BE2C (cell line): ENCODE data around the gene UBP1.
"Not testable (repeated sequence)": the region's sequence is repeated elsewhere in the genome, so short reads cannot be mapped to it uniquely, and the experiment has no call there.

Experiments used
- DNase-seq: peaks from one replicate; pipeline ENCODE4 v3.0.0-alpha.2; 2020
- H3K27me3 ChIP-seq: fragments of 250-450 bp; sonication (Bioruptor Pico); 2 replicates; pipeline ENCODE4 v1.5.1; 2020; ENCODE audit warnings: mild to moderate bottlenecking
- H3K36me3 ChIP-seq: fragments of 250-450 bp; sonication (Bioruptor Pico); 2 replicates; pipeline ENCODE4 v1.5.1; 2020; ENCODE audit warnings: mild to moderate bottlenecking
- H3K4me1 ChIP-seq: fragments of 250-450 bp; sonication (Bioruptor Pico); 2 replicates; pipeline ENCODE4 v1.5.1; 2020
- H3K4me3 ChIP-seq: 2 replicates; pipeline ENCODE4 v1.5.1; 2011; ENCODE audit warnings: low read depth, low read length
- H3K9me3 ChIP-seq: fragments of 250-450 bp; sonication (Bioruptor Pico); 2 replicates; pipeline ENCODE4 v1.5.1; 2020
- TF ChIP-seq, protein P1 (sequence below): IDR thresholded peaks from 2 replicates; pipeline ENCODE4 v1.5.1; 2012; ENCODE audit warnings: mild to moderate bottlenecking, low read depth, low read length

The UBP1 gene

DNA sequence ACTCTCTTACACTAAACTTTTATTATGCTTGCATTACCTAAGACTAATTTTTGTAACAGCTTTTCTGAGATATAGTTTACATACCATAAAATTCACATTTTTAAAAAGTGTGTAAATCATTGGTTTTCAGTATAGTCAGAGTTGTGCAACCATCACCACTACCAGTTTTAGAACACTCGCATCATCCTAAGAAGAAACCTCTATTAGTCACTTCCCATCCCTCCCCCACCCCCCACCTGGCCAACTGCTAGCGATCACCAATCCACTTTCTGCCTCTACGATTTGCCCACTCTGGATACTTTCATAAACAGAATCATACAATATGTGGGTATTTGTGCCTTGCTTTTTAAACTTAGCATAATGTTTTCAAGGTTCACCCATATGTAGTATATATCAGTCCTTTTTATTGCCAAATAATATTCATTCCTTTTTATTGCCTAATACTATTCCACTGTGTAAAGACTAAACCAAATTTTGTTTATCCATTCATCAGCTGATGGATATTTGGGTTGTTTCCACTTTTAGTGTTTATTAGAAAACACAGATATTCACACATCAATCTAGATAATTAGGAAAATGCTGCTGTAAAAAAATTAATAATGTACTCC, 23.0 kb downstream of the UBP1 start:
- Histone ChIP-seq H3K27me3 (no peaks in the 10 kb centered on the region), H3K9me3 (no peaks in the 10 kb centered on the region), H3K4me1 (no peaks in the 10 kb centered on the region), H3K4me3 (no peak overlapping the region), H3K36me3 (0 out of 2 replicates have a peak, but pooled peaks cover 5% of the 10 kb centered on the region)
- no peak for DNase-seq
- TF ChIP-seq, protein P1, sequence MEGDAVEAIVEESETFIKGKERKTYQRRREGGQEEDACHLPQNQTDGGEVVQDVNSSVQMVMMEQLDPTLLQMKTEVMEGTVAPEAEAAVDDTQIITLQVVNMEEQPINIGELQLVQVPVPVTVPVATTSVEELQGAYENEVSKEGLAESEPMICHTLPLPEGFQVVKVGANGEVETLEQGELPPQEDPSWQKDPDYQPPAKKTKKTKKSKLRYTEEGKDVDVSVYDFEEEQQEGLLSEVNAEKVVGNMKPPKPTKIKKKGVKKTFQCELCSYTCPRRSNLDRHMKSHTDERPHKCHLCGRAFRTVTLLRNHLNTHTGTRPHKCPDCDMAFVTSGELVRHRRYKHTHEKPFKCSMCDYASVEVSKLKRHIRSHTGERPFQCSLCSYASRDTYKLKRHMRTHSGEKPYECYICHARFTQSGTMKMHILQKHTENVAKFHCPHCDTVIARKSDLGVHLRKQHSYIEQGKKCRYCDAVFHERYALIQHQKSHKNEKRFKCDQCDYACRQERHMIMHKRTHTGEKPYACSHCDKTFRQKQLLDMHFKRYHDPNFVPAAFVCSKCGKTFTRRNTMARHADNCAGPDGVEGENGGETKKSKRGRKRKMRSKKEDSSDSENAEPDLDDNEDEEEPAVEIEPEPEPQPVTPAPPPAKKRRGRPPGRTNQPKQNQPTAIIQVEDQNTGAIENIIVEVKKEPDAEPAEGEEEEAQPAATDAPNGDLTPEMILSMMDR: no peak

DNA sequence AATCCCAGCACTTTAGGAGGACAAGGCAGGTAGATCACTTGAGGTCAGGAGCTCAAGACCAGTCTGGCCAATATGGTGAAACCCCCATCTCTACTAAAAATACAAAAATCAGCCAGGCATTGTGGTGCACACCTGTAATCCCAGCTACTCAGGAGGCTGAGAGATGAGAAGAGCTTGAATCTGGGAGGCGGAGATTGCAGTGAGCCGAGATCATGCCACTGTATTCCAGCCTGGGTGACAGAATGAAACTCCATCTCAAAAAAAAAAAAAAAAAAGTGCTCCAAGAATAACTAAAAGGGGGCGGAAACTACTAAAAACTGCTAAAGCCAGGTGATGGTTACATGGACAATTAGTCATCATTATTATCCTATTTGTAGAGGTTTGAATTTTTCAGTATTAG, 29.4 kb downstream of the UBP1 start:
- DNase-seq, H3K9me3 ChIP-seq: not testable (repeated sequence)
- H3K36me3 ChIP-seq: peaks cover 13% of the 10 kb centered on the region

DNA sequence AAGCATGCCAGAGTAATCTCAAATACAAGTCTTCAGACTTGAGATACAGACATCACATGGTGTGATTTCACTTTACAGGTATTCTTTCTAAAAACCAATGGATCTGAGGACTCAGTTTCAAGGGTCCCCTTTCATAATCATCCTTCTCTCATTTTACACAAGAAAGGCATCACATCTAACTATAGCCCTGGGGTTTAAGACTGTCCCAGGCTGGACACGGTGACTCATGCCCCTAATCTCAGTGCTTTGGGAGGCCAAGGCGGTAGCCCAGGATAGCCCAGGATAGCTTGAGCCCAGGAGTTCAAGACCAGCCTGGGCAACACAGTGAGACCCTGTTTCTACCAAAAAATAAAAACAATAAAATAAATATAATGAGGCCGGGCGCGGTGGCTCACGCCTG, 36.4 kb downstream of the UBP1 start:
- no peaks in the 10 kb centered on the region for H3K27me3 ChIP-seq
- H3K9me3 ChIP-seq: no peaks in the 10 kb centered on the region
- no peak overlapping the region for H3K4me3 ChIP-seq
- H3K4me1 ChIP-seq: no peaks in the 10 kb centered on the region
- H3K36me3 ChIP-seq: peaks cover 16% of the 10 kb centered on the region
- DNase-seq: no peak
- TF ChIP-seq, protein P1: no peak

More for the DNA sequence above, 29.4 kb downstream of the UBP1 start:
- not testable (repeated sequence) for H3K4me3 ChIP-seq, H3K27me3 ChIP-seq, H3K4me1 ChIP-seq

DNA sequence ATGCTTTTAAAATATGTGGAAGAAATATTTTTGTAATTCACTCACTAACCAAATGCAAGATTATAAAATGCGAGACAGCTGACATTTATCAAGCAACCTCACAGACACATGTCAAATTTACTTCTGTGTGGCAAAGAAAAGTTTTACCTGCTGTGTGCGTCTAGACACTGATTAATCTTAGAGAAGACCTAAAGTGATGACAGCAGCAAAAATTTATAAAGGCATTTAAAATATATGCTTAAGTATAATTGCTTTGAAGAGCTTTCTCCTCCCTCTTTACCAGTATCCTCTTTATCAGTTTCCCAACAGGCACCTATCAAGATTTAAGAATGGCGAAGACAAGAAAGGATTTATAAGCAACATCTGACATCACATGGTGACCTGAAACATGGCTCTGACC, 37.3 kb downstream of the UBP1 start:
- Histone ChIP-seq H3K27me3 (no peaks in the 10 kb centered on the region), H3K4me3 (no peak overlapping the region), H3K36me3 (peaks cover 16% of the 10 kb centered on the region), H3K9me3 (no peaks in the 10 kb centered on the region), H3K4me1 (no peaks in the 10 kb centered on the region)
- no peak for DNase-seq
- TF ChIP-seq, protein P1: no peak

DNA sequence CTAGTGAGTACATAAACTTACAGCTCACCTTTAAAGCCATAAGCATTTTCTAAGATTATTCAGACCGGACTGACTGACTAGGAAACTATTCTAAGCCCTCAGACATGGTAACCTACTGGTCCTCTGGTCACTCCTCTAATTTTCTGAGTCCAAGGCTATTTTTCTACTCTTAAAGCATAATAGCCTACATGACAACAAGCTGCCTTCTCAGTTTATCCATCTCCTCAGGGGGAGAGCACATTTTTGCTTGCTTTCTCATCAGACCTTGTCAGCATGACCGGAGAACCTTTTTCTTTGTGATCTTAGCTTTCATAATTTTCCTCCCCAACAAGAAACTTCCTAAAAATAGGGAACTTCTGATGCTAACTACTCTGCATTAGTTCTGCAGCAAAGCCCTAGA, 38.4 kb downstream of the UBP1 start:
- no peak for DNase-seq
- no peaks in the 10 kb centered on the region for H3K9me3 ChIP-seq
- no peaks in the 10 kb centered on the region for H3K27me3 ChIP-seq
- no peak overlapping the region for H3K4me3 ChIP-seq
- no peaks in the 10 kb centered on the region for H3K4me1 ChIP-seq
- H3K36me3 ChIP-seq: peaks cover 16% of the 10 kb centered on the region
- TF ChIP-seq, protein P1: no peak

DNA sequence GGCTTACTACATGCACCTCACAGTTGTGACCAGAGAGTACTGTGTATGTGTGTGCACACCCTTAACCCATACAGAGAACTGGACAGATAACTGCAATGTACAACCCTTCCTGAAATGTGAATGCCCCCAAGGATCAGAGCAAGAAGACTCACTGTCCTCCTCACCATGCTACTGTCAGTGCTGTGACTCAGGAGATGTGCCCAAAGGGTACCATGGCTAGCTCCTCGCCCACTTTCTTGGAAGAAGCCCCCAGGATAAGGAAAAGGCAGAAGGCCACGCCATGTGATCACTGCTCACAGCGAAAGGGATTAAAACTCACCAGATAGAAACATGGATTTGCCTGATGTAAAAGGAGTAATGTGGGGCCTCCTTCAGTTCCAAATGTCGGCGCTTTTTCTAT, 41.8 kb downstream of the UBP1 start:
- TF ChIP-seq, protein P1: no peak
- no peaks in the 10 kb centered on the region for H3K4me1 ChIP-seq
- H3K9me3 ChIP-seq: no peaks in the 10 kb centered on the region
- DNase-seq: no peak
- no peak overlapping the region for H3K4me3 ChIP-seq
- H3K36me3 ChIP-seq: peaks cover 16% of the 10 kb centered on the region
- H3K27me3 ChIP-seq: no peaks in the 10 kb centered on the region
